OCI-LY7 (cell line): ENCODE measurements around the gene PDSS1. TPM values are rescaled to one million over a fixed set of nuclear protein-coding genes. Genes with fewer than 3 reads are reported as not detected.
A peak's percentile ranks its signal among the peaks of the same experiment; 100 is the strongest.

Experiments
- BruUV-seq: library from RNA; stranded (reverse); fragments of 400-500 nt; replicated peaks from 2 replicates; lab custom pipeline; 2021; lab: Mats Ljungman, UMichigan
- CTCF ChIA-PET: fragments of 300-600 bp; sonication (Branson Sonifier 250); formaldehyde crosslinking; loops from one replicate; lab custom pipeline; 2022; ENCODE audit warnings: antibody characterized with exemption; ENCODE audit not compliant: unreplicated experiment; lab: Charles Lee
- POLR2A ChIA-PET: fragments of 300-600 bp; sonication (Branson Sonifier 250); formaldehyde crosslinking; loops from one replicate; lab custom pipeline; 2022; ENCODE audit warnings: antibody characterized with exemption; lab: Charles Lee
- DNase-seq: peaks from one replicate; pipeline ENCODE4 v3.0.0-alpha.2; 2015; ENCODE audit warnings: low spot score
- H2AFZ ChIP-seq: fragments of 200-600 bp; sonication (generic), shearing (Covaris generic); 2 replicates; pipeline ENCODE4 v1.6.1; 2014; ENCODE audit warnings: mild to moderate bottlenecking, antibody characterized with exemption, low read length, moderate library complexity
- H3K27ac ChIP-seq: fragments of 200-600 bp; sonication (generic); 2 replicates; pipeline ENCODE4 v1.5.1; 2014; ENCODE audit warnings: mixed run types, low read depth, mild to moderate bottlenecking, moderate library complexity, low read length, inconsistent platforms; ENCODE audit not compliant: poor library complexity, severe bottlenecking
- H3K36me3 ChIP-seq: fragments of 200-600 bp; sonication (generic); 2 replicates; pipeline ENCODE4 v1.6.1; 2014; ENCODE audit warnings: mild to moderate bottlenecking, antibody characterized with exemption, low read length, moderate library complexity, mixed read lengths; ENCODE audit not compliant: insufficient read depth
- H3K4me1 ChIP-seq: fragments of 200-600 bp; sonication (generic); 2 replicates; pipeline ENCODE4 v1.5.1; 2014; ENCODE audit warnings: mild to moderate bottlenecking, low read length; ENCODE audit not compliant: insufficient read depth, poor library complexity, severe bottlenecking
- H3K4me2 ChIP-seq: fragments of 200-600 bp; sonication (generic); 2 replicates; pipeline ENCODE4 v1.6.1; 2014; ENCODE audit warnings: mild to moderate bottlenecking, low read length
- H3K4me3 ChIP-seq: fragments of 200-600 bp; sonication (generic); 2 replicates; pipeline ENCODE4 v1.5.1; 2014; ENCODE audit warnings: mild to moderate bottlenecking, low read depth, low read length; ENCODE audit not compliant: poor library complexity, severe bottlenecking
- H3K79me2 ChIP-seq: fragments of 200-600 bp; sonication (generic); 2 replicates; pipeline ENCODE4 v1.6.1; 2016; ENCODE audit warnings: low read depth, mild to moderate bottlenecking, low read length, moderate library complexity, mixed read lengths; ENCODE audit not compliant: insufficient read depth
- H3K9me2 ChIP-seq: fragments of 200-600 bp; sonication (generic); 2 replicates; pipeline ENCODE4 v1.6.1; 2016; ENCODE audit warnings: mild to moderate bottlenecking, low read length, mixed read lengths; ENCODE audit not compliant: insufficient read depth
- H3K9me3 ChIP-seq: fragments of 200-600 bp; sonication (generic); 2 replicates; pipeline ENCODE4 v1.6.1; 2014; ENCODE audit warnings: mild to moderate bottlenecking, mixed run types, low read length, mixed read lengths
- H4K20me1 ChIP-seq: fragments of 200-600 bp; sonication (generic); 2 replicates; pipeline ENCODE4 v1.6.1; 2014; ENCODE audit warnings: mild to moderate bottlenecking, antibody characterized with exemption, low read length, moderate library complexity, mixed read lengths; ENCODE audit not compliant: insufficient read depth
- CTCF ChIP-seq: fragments of 200-600 bp; sonication (generic); conservative IDR thresholded peaks from 2 replicates; pipeline ENCODE4 v1.5.1; 2014; ENCODE audit warnings: mild to moderate bottlenecking, antibody characterized with exemption, low read length, moderate library complexity, mixed read lengths
- EZH2phosphoT487 ChIP-seq: fragments of 200-600 bp; sonication (generic); IDR thresholded peaks from 2 replicates; pipeline ENCODE4 v1.6.1; 2018; ENCODE audit warnings: low read depth, borderline replicate concordance, mild to moderate bottlenecking, mixed run types, antibody characterized with exemption, low read length, moderate library complexity, mixed read lengths
- intact Hi-C: fragments of 100-400 bp; cut with micrococcal nuclease; formaldehyde crosslinking; loops from one replicate; pipeline ENCODE4 v1.10.0; 2022; ENCODE audit not compliant: unreplicated experiment
- total RNA-seq, 2 experiments: library from RNA; depleted of rRNA in 1 of 2; stranded (reverse); fragments of >200 nt in 1 of 2; shearing (Covaris generic) in 1 of 2; gene quantifications; 2 replicates each; pipeline ENCODE4 v1.2.3, GENCODE V29; 2014 to 2022

Gene PDSS1
- total RNA-seq, 2 experiments from 2014 or later = 16.9 to 20.4 TPM

- BruUV-seq = no TSS peak
- DNase-seq = no peak
- Histone ChIP-seq H3K27ac (no peak overlapping the region), H3K4me1 (no peaks in the 10 kb centered on the region), H2AFZ (no peak overlapping the region), H3K9me3 (no peaks in the 10 kb centered on the region), H3K9me2 (no peaks in the 10 kb centered on the region), H3K79me2 (peaks cover 17% of the 10 kb centered on the region; the same call in 1 of the 2 replicates), H4K20me1 (no peaks in the 10 kb centered on the region), H3K4me3 (no peak overlapping the region), H3K36me3 (peaks cover 80% of the 10 kb centered on the region), H3K4me2 (no peak overlapping the region)
- POLR2A ChIA-PET = interaction anchor here (0.5 to 1.0 kb wide), 3 partner anchors 51 to 174 kb away, joined by 3 to 4 read pairs (median 3); no protein-coding TSS in a partner anchor
- TF ChIP-seq CTCF = no peak
- no peak for TF ChIP-seq EZH2phosphoT487
- intact Hi-C loops = no loop called here
- CTCF ChIA-PET = no interaction called here
Measured at GRCh38 chr10:26706936-26707335, 9.4 kb downstream of the PDSS1 start.

- no peak overlapping the region for H3K4me2 ChIP-seq
- TF ChIP-seq CTCF = no peak
- H3K9me2 ChIP-seq = no peaks in the 10 kb centered on the region
- ChIA-PET POLR2A (no interaction called here), CTCF (no interaction called here)
- intact Hi-C loops = no loop called here
- H3K9me3 ChIP-seq = no peaks in the 10 kb centered on the region
- no peaks in the 10 kb centered on the region for H4K20me1 ChIP-seq
- no peaks in the 10 kb centered on the region for H3K79me2 ChIP-seq
- H3K27ac ChIP-seq = no peak overlapping the region
- no peak overlapping the region for H3K4me3 ChIP-seq
- no TSS peak for BruUV-seq
- H3K4me1 ChIP-seq = no peaks in the 10 kb centered on the region
- no peak overlapping the region for H2AFZ ChIP-seq
- peaks cover 80% of the 10 kb centered on the region for H3K36me3 ChIP-seq
- no peak for DNase-seq
Measured at GRCh38 chr10:26711324-26711723, 13.8 kb downstream of the PDSS1 start.

GRCh38 chr10:26714415-26715136 lies 17.1 kb downstream of the PDSS1 start:
- DNase-seq = no peak
- Histone ChIP-seq H3K4me2 (no peak overlapping the region), H3K27ac (no peak overlapping the region), H3K4me3 (no peak overlapping the region), H3K4me1 (no peaks in the 10 kb centered on the region), H2AFZ (no peak overlapping the region), H3K79me2 (no peaks in the 10 kb centered on the region), H3K9me3 (no peaks in the 10 kb centered on the region), H3K9me2 (no peaks in the 10 kb centered on the region), H3K36me3 (peaks cover 80% of the 10 kb centered on the region), H4K20me1 (no peaks in the 10 kb centered on the region)
- ChIA-PET CTCF (no interaction called here), POLR2A (interaction anchor here (0.6 to 1.8 kb wide), 4 partner anchors 9 to 816 kb away, joined by 3 to 6 read pairs (median 4); no protein-coding TSS in a partner anchor)
- intact Hi-C loops = no loop called here
- BruUV-seq = TSS peak; percentile 20
- TF ChIP-seq CTCF = no peak
- TF ChIP-seq EZH2phosphoT487 = no peak
